HG03442 (cell line): Measurements from ENCODE around the gene ZCCHC24.

Source experiments
- ATAC-seq: cut with Tn5 transposase; IDR thresholded peaks from one replicate; pipeline ENCODE4 v1.9.1; 2021; ENCODE audit warnings: mild to moderate bottlenecking, moderate library complexity; ENCODE audit not compliant: unreplicated experiment

The ZCCHC24 gene

GRCh38 chr10:79445161-79445976, at the start of gene ZCCHC24:
Gene ZCCHC24, minus strand, starts transcription at chr10:79445624. Its CDS starts 184 bp downstream, at chr10:79445440.
- ATAC-seq: peak; percentile 93

DNA sequence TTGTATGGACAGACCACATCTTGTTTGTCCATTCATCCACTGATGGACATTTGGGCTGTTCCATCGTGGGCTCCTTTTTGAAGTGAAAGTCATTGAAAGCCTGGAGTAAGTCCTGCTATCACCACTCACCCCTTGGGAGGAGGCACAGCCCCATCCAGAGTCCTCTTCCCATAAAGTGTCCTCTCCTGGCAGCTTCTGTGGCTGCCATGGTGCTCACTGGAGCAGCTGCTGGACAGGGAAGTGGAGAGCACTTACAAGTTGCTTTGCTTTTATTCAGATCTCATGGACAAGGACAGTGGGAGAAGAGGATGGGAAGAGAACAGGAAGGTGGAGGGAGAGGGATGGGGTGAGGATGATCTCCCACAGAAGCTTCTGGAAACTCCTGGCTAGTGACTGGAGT, 48.4 kb upstream of the ZCCHC24 start:
- no peak for ATAC-seq

GRCh38 chr10:79492839-79493238, 47.4 kb upstream of the ZCCHC24 start:
- ATAC-seq: no peak

GRCh38 chr10:79492256-79492655, 46.8 kb upstream of the ZCCHC24 start:
- ATAC-seq: no peak

GRCh38 chr10:79491143-79491835, 45.9 kb upstream of the ZCCHC24 start:
- ATAC-seq: no peak

GRCh38 chr10:79490400-79491142, 45.1 kb upstream of the ZCCHC24 start:
- no peak for ATAC-seq

GRCh38 chr10:79488870-79489269, 43.4 kb upstream of the ZCCHC24 start:
- no peak for ATAC-seq

GRCh38 chr10:79488336-79488735, 42.9 kb upstream of the ZCCHC24 start:
- no peak for ATAC-seq

DNA sequence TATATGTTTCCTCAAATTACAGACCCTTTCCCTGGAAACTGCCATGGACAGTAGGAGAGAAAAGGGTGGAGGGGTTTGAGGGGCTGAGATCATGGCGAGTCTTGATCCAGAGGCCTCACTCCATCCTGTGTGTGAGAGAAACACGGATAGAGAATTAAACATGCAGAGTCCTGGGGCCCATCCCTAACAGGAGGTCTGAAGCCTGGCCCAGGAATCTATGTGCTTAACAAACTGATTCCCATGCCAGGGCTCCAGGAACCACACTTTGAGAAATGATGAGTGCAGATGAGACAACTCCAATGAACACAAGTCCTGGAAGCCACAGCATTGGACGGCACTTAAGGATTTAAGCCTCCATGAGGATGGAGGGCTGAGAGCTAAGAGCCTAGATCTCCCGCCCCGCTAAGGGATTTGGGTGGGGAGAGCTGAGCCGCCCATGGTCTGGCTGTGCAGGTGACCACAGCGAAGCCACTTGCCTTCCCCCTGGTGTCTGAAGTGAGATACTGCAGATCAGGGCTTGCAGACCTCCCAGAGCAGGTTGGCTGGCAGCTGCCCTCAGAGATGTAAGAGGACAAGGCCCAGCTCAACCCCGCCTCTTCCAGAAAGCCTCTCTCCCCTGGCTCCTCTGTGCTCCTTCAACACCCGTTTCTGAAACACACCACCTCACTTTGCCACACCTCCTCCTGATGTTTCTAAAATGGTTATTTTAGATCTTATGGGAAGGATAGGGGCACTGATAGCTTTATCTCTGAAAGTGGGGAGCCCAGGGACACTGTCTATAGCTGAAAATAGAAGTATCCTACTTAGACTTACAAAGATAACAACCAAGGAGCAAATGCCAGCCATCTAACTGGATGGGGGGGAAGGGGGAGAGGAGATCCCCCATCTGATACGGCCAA, 42.1 kb upstream of the ZCCHC24 start:
- ATAC-seq: peak; percentile 81

GRCh38 chr10:79484476-79484875, 39.1 kb upstream of the ZCCHC24 start:
- ATAC-seq: no peak

DNA sequence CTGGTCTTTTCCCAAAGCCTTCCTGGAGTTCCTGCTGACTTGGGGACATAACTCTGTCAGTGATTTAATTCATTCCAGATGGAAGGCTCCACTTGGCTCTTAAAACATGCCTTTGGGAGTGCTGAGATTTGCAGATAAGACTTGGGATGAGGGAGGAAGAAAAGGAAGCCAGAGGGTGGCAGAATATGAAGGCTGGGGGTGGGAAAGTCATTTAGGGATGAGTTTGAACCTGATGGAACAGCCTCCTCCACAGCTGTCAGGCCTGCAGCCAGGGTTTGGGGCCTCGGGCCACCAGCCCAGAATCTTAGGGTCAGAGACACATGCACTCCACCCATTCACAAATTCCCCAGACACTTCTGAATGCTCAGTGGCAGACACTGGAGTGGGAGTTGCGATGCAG, 38.5 kb upstream of the ZCCHC24 start:
- ATAC-seq: no peak

GRCh38 chr10:79483299-79483698, 37.9 kb upstream of the ZCCHC24 start:
- ATAC-seq: no peak

GRCh38 chr10:79482741-79483140, 37.3 kb upstream of the ZCCHC24 start:
- ATAC-seq: no peak

- ATAC-seq: no peak
These were observed 36.9 kb upstream of the ZCCHC24 start for GRCh38 chr10:79482304-79482703.

DNA sequence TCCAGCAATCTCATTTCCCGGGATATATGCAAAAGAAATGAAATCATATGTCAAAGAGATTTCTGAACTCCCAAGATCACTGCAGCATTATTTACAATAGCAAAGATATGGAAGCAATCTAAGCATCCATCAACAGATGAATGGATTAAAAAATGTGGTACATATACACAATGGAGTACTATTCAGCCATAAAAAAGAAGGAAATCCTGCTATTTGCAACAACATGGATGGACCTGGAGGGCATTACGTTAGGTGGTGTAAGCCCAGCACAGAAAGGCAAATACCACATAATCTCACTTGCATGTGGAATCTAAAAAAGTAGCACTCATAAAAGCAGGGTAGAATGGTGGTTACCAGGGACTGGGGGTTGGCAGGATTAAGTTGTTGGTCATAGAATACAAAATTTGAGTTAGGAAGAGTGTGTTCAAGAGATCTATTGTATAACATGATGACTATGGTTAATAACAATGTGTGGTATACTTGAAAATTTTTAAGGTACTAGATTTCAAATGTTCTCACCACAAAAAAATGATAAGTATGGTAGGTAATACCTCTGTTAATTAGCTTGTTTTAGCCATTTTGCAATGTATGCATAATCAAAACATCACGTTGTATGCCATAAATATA, 34.0 kb upstream of the ZCCHC24 start:
- no peak for ATAC-seq

DNA sequence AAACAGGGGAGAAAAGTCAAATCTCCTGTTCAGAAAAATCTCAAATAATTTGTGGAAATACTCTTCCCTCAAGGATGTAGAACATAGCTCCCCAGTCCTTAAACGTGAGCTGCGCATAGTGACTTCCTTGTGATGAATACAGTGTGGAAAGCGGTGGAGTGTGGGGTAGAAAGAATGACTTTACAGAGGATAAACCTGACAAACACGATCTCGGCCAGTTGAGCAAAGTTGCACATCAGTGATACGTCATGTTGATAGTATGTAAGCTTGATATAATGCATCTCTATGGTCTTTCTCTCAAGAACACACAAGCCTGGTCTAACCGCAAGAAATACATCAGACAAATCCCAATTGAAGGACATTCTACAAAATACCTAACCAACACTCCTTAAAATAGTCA, 32.0 kb upstream of the ZCCHC24 start:
- no peak for ATAC-seq

- ATAC-seq: no peak
These were observed 31.2 kb upstream of the ZCCHC24 start for GRCh38 chr10:79476645-79477044.

- no peak for ATAC-seq
These were observed 30.5 kb upstream of the ZCCHC24 start for GRCh38 chr10:79475877-79476276.

- ATAC-seq: no peak
These were observed 29.8 kb upstream of the ZCCHC24 start for GRCh38 chr10:79475119-79475653.
